Fibroblast of lung (primary cell): ENCODE measurements around the gene MAP3K1.
A peak's percentile ranks its signal among the peaks of the same experiment; 100 is the strongest.

Experiments used
- EZH2 ChIP-seq: IDR thresholded peaks from 2 replicates; pipeline ENCODE4 v1.5.1; 2012; ENCODE audit warnings: low read length, control low read depth, mild to moderate bottlenecking; ENCODE audit errors: missing control alignments
- TF ChIP-seq, protein P1 (sequence below), 2 donors: IDR thresholded peaks in 1 of 2; conservative IDR thresholded peaks in 1 of 2; 1 replicate in 1 of 2; 2 replicates in 1 of 2; pipeline ENCODE4 v1.5.1; 2011 to 2012; ENCODE audit warnings: low read length in 2 of 2, control low read depth in 1 of 2, inconsistent platforms in 1 of 2, low read depth in 1 of 2, mild to moderate bottlenecking in 1 of 2

DNA sequence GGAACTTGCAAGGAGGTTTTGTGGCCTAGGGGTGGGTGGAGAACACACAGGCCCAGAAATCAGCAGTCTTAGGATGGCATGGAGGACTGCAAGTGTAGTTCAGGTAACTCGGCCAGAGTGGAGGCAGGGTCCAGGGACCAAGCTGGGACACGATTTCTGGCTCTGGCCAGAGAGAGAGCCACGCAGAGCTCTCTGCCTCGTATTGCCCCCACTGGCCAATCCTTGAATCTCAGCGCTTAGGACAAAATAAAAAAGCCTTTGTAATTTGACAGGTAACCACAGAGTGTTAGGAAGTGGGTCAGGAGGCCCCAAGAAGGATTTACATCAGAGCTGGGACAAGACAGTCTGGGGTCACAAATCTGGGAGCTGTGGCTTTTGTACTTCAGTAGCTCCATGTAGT is 11.7 kb downstream of the MAP3K1 start:
- TF ChIP-seq, protein P1, sequence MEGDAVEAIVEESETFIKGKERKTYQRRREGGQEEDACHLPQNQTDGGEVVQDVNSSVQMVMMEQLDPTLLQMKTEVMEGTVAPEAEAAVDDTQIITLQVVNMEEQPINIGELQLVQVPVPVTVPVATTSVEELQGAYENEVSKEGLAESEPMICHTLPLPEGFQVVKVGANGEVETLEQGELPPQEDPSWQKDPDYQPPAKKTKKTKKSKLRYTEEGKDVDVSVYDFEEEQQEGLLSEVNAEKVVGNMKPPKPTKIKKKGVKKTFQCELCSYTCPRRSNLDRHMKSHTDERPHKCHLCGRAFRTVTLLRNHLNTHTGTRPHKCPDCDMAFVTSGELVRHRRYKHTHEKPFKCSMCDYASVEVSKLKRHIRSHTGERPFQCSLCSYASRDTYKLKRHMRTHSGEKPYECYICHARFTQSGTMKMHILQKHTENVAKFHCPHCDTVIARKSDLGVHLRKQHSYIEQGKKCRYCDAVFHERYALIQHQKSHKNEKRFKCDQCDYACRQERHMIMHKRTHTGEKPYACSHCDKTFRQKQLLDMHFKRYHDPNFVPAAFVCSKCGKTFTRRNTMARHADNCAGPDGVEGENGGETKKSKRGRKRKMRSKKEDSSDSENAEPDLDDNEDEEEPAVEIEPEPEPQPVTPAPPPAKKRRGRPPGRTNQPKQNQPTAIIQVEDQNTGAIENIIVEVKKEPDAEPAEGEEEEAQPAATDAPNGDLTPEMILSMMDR (conservative IDR thresholded peaks at IDR 0.05 in 1 of 2, IDR thresholded peaks at IDR 0.05 in 1 of 2; ENCODE audit: low read depth in 1 of 2, low read length in 2 of 2): peak in 1 of 2 donors; percentile 39
- no peak for TF ChIP-seq EZH2
